Loucy (cell line): ENCODE measurements around the gene GNL1.

Experiments used
- H2AFZ ChIP-seq: fragments of 200-600 bp; sonication (generic); 2 replicates; pipeline ENCODE4 v1.6.0; 2016; ENCODE audit warnings: antibody characterized with exemption, mild to moderate bottlenecking, low read length, moderate library complexity
- H3F3A ChIP-seq: fragments of 200-600 bp; 2 replicates; pipeline ENCODE4 v1.6.0; 2016; ENCODE audit warnings: antibody characterized with exemption, low read depth, mild to moderate bottlenecking
- H3K27me3 ChIP-seq: fragments of 200-600 bp; sonication (generic); 2 replicates; pipeline ENCODE4 v1.6.1; 2014; ENCODE audit warnings: low read length, mild to moderate bottlenecking; ENCODE audit not compliant: insufficient read depth, poor library complexity, severe bottlenecking
- H3K36me3 ChIP-seq: fragments of 200-600 bp; sonication (generic); 2 replicates; pipeline ENCODE4 v1.6.1; 2016; ENCODE audit warnings: low read length; ENCODE audit not compliant: insufficient read depth
- H3K4me1 ChIP-seq: fragments of 200-600 bp; sonication (generic); 2 replicates; pipeline ENCODE4 v1.5.1; 2014; ENCODE audit warnings: low read length, mild to moderate bottlenecking; ENCODE audit not compliant: insufficient read depth, poor library complexity, severe bottlenecking
- H3K4me2 ChIP-seq: fragments of 200-600 bp; sonication (generic); 2 replicates; pipeline ENCODE4 v1.6.0; 2014; ENCODE audit warnings: antibody characterized with exemption, low read length, low read depth, mild to moderate bottlenecking; ENCODE audit not compliant: poor library complexity, severe bottlenecking
- H3K4me3 ChIP-seq: fragments of 200-600 bp; sonication (generic); 2 replicates; pipeline ENCODE4 v1.5.1; 2014; ENCODE audit warnings: low read length, mild to moderate bottlenecking, mixed read lengths; ENCODE audit not compliant: poor library complexity, severe bottlenecking
- H3K79me2 ChIP-seq: fragments of 200-600 bp; sonication (generic); 2 replicates; pipeline ENCODE4 v1.6.1; 2014; ENCODE audit warnings: low read length; ENCODE audit not compliant: insufficient read depth
- H3K9ac ChIP-seq: fragments of 200-600 bp; sonication (generic); 2 replicates; pipeline ENCODE4 v1.6.0; 2014; ENCODE audit warnings: mild to moderate bottlenecking, low read depth, low read length, moderate library complexity; ENCODE audit not compliant: poor library complexity, severe bottlenecking
- H3K9me2 ChIP-seq: fragments of 200-600 bp; sonication (generic); replicated peaks from 2 replicates; pipeline ENCODE4 v1.6.1; 2016; ENCODE audit warnings: low read depth, low read length, mixed read lengths
- H3K9me3 ChIP-seq: fragments of 200-600 bp; sonication (generic); 2 replicates; pipeline ENCODE4 v1.6.1; 2014; ENCODE audit warnings: mild to moderate bottlenecking, antibody characterized with exemption, low read length, low read depth; ENCODE audit not compliant: insufficient read depth
- H4K20me1 ChIP-seq: fragments of 200-600 bp; sonication (generic); 2 replicates; pipeline ENCODE4 v1.6.0; 2014; ENCODE audit warnings: antibody characterized with exemption, low read length, mild to moderate bottlenecking; ENCODE audit not compliant: insufficient read depth, poor library complexity, severe bottlenecking
- CTCF ChIP-seq: fragments of 200-600 bp; sonication (generic); conservative IDR thresholded peaks from 2 replicates; pipeline ENCODE4 v1.5.1; 2014; ENCODE audit warnings: mild to moderate bottlenecking, antibody characterized with exemption, low read length
- EZH2phosphoT487 ChIP-seq: fragments of 200-600 bp; IDR thresholded peaks from 2 replicates; pipeline ENCODE4 v1.6.1; 2018; ENCODE audit warnings: antibody characterized with exemption, mild to moderate bottlenecking, moderate library complexity, borderline replicate concordance

The GNL1 gene

DNA sequence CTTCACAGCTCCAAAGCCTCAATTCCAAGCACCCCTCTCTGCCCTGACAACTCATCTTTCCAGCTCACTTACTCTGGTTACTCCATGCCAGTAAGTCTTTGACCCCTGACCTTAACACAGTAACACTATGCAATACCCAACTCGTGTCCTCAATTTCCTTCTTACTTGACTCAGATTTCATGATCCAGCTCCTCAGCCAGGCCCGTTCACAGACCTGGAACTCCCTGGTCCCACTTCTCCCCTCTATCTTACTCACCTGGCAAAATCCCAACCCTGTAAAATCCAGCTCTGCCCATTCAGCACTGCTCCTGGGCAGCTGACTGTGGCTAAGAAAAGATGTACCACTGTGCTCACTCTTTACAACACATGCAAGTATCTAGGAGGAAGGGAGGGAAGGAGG, 7.9 kb downstream of the GNL1 start:
- no peak overlapping the region for H3K4me3 ChIP-seq
- no peak overlapping the region for H2AFZ ChIP-seq
- peaks cover 10% of the 10 kb centered on the region for H3K4me1 ChIP-seq
- H4K20me1 ChIP-seq = peaks cover 3% of the 10 kb centered on the region
- no peaks in the 10 kb centered on the region for H3K9me3 ChIP-seq
- no peaks in the 10 kb centered on the region for H3K9me2 ChIP-seq
- no peaks in the 10 kb centered on the region for H3K27me3 ChIP-seq
- no peak overlapping the region for H3K9ac ChIP-seq
- H3K4me2 ChIP-seq = no peak overlapping the region
- TF ChIP-seq EZH2phosphoT487 (no peak), CTCF (no peak)
- peaks cover 10% of the 10 kb centered on the region; the same call in 1 of the 2 replicates for H3K79me2 ChIP-seq
- peaks cover 65% of the 10 kb centered on the region; the same call in 1 of the 2 replicates for H3K36me3 ChIP-seq
- 0 out of 2 replicates have a peak, but pooled peaks cover 3% of the 10 kb centered on the region for H3F3A ChIP-seq

DNA sequence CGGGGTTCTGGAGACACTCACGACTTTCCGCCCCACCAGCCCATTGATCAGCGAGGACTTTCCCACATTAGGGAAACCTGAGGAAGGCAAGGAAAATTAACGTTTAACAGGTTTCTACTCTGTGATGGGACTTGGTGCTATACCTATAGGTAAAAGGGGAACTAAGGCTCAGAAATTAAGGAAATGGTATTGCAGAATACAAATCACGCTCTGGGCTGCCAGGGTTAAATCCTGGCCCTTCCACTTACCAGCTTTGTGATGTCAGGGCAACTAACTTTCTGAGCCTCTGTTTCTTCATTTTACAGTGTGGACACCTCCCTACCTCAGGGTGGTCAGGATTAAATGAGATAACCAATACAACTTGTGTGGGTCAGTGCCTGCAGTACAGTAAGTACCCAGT, 8.8 kb downstream of the GNL1 start:
- H2AFZ ChIP-seq = no peak overlapping the region
- H3F3A ChIP-seq = 0 out of 2 replicates have a peak, but pooled peaks cover 3% of the 10 kb centered on the region
- H3K79me2 ChIP-seq = peaks cover under 1% of the 10 kb centered on the region; the same call in 1 of the 2 replicates
- H4K20me1 ChIP-seq = no peaks in the 10 kb centered on the region
- no peak overlapping the region for H3K9ac ChIP-seq
- peaks cover 56% of the 10 kb centered on the region; the same call in 1 of the 2 replicates for H3K36me3 ChIP-seq
- H3K9me3 ChIP-seq = no peaks in the 10 kb centered on the region
- no peak for TF ChIP-seq CTCF
- no peak for TF ChIP-seq EZH2phosphoT487
- H3K4me2 ChIP-seq = no peak overlapping the region
- no peaks in the 10 kb centered on the region for H3K9me2 ChIP-seq
- no peak overlapping the region for H3K4me3 ChIP-seq
- peaks cover 19% of the 10 kb centered on the region for H3K4me1 ChIP-seq
- no peaks in the 10 kb centered on the region for H3K27me3 ChIP-seq

DNA sequence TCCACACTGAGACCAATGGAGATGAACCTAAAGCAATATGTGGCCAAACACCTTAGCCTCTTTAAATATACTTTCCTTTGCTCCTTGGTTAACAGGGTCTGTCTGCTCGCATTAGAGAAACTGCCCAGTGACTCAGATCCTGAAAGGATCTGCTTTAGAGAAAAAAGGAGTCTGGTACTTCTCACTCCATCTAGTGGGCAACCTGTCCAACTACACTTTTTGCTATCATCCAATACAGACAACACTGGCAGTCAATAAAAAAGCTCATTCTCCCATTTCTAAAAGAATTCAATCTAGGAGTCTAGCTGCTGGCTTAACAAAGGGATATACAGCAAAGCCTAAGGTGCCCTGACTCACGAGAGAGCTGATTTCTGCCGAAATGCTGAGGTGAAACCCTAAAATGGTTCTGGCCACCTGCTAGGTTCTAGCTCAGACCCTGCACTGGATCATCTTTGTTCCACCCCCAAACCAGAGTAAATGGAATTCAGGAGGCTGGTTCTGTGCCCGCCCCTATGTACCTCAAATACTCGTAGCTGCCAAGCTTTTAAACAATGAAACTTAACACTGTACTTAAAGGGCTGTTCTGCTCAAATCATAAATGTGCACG, 11.5 kb downstream of the GNL1 start:
- no peak for TF ChIP-seq EZH2phosphoT487
- peak; percentile 80 for TF ChIP-seq CTCF
- peak overlapping the region; percentile 34 for H3K4me2 ChIP-seq
- H4K20me1 ChIP-seq = no peaks in the 10 kb centered on the region
- H3K4me1 ChIP-seq = peaks cover 26% of the 10 kb centered on the region
- H3K4me3 ChIP-seq = no peak overlapping the region
- no peaks in the 10 kb centered on the region for H3K79me2 ChIP-seq
- H3K9ac ChIP-seq = no peak overlapping the region
- no peaks in the 10 kb centered on the region for H3K9me2 ChIP-seq
- H3K27me3 ChIP-seq = no peaks in the 10 kb centered on the region
- H3K36me3 ChIP-seq = peaks cover 31% of the 10 kb centered on the region; the same call in 1 of the 2 replicates
- no peaks in the 10 kb centered on the region for H3K9me3 ChIP-seq
- 0 out of 2 replicates have a peak, but pooled peaks cover 5% of the 10 kb centered on the region for H3F3A ChIP-seq
- H2AFZ ChIP-seq = no peak overlapping the region
